ENCODE results near the gene PDCD11.

The PDCD11 gene

DNA sequence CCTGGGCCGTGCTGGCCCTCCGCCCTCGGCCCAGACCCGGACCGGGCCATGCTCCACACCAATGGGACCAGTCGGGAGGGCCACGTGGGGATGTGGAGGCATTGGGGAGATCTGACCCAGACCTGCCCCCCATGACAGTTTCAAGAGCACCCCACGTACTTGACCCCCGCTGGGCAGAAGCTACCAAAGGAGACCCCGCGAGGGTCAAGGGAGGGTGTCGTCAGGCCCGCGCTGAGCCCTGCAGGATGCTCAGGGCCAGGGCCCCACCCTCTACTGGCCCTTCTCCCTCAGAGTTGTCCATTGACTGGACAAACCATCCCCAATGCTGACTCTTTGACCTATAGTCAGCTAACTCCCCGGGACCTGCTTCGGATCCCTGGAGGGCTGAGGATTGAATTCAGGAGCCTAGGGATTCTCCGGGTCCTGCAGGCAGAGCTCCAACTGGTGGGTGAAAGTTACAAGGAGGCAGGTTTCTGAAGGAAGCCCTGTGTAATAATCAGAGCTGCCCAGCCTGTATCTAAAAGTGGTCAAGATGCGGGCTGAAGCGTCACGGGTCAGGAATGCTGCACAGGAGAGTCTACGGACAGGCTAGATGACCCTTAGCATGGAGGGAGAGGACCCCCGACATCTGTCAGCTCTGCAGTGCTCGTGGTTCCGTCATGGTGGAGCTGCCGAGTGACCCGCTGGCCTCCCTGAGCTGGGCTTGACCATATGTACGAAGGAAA lies 56.2 kb downstream of the PDCD11 start:
- TF ChIP-seq, protein P1, sequence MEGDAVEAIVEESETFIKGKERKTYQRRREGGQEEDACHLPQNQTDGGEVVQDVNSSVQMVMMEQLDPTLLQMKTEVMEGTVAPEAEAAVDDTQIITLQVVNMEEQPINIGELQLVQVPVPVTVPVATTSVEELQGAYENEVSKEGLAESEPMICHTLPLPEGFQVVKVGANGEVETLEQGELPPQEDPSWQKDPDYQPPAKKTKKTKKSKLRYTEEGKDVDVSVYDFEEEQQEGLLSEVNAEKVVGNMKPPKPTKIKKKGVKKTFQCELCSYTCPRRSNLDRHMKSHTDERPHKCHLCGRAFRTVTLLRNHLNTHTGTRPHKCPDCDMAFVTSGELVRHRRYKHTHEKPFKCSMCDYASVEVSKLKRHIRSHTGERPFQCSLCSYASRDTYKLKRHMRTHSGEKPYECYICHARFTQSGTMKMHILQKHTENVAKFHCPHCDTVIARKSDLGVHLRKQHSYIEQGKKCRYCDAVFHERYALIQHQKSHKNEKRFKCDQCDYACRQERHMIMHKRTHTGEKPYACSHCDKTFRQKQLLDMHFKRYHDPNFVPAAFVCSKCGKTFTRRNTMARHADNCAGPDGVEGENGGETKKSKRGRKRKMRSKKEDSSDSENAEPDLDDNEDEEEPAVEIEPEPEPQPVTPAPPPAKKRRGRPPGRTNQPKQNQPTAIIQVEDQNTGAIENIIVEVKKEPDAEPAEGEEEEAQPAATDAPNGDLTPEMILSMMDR (IDR thresholded peaks at IDR 0.05; ENCODE audit: low read depth, low read length) = no peak
- DNase-seq (ENCODE audit: low read depth, low spot score) = no peak
- no peak overlapping the region for H3K4me3 ChIP-seq (ENCODE audit: low read depth, low read length)
- in situ Hi-C loops (cut with HindIII; ENCODE audit: low sequenced_read_pairs) = no loop called here

DNA sequence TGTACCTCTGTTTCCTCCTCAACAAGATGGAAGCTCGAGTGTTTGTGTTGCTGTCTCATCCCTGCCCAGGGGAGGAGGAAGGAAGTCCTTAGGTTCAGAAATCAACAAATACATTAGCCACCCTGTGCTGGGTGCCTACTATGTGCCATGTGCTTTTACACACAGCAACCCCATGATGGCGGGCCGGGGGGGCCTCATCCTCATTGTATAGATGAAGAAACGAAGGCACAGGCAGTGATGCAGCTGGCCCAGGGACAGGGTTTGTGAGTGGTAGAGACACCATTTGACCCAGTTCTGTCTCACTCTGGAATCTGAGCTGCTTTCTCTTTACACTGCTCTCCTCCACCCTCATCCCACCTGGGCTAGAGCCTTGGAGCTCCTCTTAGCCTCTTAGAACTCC lies 57.6 kb downstream of the PDCD11 start:
- in situ Hi-C loops (cut with HindIII; ENCODE audit: low sequenced_read_pairs) = no loop called here
- DNase-seq (ENCODE audit: low read depth, low spot score) = no peak
- no peak overlapping the region for H3K4me3 ChIP-seq (ENCODE audit: low read depth, low read length)
- TF ChIP-seq, protein P1 (IDR thresholded peaks at IDR 0.05; ENCODE audit: low read depth, low read length) = no peak

DNA sequence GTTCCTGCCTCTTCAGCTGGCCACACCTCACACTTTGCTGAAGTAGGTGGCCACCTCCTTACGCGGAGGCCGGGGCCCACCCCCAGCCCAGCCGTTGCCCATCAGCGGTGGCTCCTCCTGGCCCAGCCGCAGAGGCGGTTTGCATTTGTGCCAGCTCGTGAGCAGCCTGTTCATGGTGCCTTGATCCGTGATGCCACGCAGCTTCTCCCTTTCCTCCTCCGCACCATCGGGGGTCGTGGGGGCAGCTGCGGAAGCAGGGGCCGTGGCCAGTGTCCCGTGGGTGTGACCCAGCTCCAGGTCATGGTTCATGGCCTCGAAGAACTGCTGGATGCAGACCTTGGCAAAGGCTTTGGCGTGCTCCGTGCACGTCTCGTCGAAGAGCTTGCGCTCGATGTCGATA lies 58.8 kb downstream of the PDCD11 start:
- no peak overlapping the region for H3K4me3 ChIP-seq (ENCODE audit: low read depth, low read length)
- DNase-seq (ENCODE audit: low read depth, low spot score) = no peak
- TF ChIP-seq, protein P1 (IDR thresholded peaks at IDR 0.05; ENCODE audit: low read depth, low read length) = no peak
- in situ Hi-C loops (cut with HindIII; ENCODE audit: low sequenced_read_pairs) = no loop called here

DNA sequence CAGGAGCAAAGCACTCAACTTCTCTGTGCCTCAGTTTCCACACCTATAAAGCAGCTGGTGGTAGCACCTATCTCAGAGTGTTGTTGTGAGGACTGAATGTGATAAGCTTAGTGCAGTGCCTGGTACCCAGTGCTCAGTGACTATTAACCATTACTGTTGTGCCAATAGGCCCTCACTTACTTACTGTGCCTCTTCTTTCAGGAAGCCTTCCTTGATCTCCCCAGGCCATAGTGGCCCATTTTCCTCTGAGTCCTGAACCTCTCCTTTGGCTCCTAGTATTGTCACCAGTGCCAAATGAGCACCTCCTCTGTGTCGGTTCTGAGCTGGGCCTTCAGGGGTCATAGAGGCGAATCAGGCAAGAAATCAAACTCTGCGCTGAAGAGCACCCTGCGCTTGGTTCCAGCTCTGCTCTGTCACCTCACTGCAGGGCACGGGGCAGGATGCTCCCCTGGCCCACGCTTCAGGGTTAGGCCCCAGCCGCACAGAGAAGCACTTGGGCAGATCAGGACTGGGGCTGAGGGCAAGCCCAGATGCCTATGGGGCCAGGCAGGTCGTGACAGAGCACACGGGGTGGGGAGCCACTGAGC lies 59.7 kb downstream of the PDCD11 start:
- in situ Hi-C loops (cut with HindIII; ENCODE audit: low sequenced_read_pairs) = no loop called here
- TF ChIP-seq, protein P1 (IDR thresholded peaks at IDR 0.05; ENCODE audit: low read depth, low read length) = no peak
- DNase-seq (ENCODE audit: low read depth, low spot score) = no peak
- no peak overlapping the region for H3K4me3 ChIP-seq (ENCODE audit: low read depth, low read length)

DNA sequence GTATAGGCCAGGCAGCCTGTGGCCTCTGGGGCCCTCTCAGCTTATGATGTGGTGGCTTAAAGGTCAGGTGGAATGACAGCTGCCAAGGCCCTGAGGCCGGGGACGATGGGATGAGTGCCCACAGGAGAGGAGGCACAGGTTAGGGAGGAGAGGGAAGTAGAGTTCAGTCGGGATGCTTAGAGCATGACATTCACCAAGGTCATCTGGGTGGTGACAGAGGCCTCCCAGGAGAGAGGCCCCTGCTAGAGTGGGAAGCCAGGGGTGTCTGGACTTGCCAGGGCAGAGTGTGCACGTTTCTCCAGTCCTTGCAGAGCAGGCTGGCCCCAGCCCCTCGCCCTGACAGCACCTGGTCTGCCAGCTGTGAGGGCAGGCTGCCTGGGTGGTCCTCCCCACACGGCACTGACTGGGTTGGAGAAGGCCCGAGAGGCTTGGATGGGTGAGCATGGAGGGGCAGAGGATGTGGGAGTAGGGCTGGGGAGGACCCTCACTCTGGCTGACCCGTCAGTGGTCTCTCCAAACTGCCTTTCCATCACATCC lies 60.8 kb downstream of the PDCD11 start:
- in situ Hi-C loops (cut with HindIII; ENCODE audit: low sequenced_read_pairs) = no loop called here
- no peak overlapping the region for H3K4me3 ChIP-seq (ENCODE audit: low read depth, low read length)
- no peak for DNase-seq (ENCODE audit: low read depth, low spot score)
- TF ChIP-seq, protein P1 (IDR thresholded peaks at IDR 0.05; ENCODE audit: low read depth, low read length) = no peak

DNA sequence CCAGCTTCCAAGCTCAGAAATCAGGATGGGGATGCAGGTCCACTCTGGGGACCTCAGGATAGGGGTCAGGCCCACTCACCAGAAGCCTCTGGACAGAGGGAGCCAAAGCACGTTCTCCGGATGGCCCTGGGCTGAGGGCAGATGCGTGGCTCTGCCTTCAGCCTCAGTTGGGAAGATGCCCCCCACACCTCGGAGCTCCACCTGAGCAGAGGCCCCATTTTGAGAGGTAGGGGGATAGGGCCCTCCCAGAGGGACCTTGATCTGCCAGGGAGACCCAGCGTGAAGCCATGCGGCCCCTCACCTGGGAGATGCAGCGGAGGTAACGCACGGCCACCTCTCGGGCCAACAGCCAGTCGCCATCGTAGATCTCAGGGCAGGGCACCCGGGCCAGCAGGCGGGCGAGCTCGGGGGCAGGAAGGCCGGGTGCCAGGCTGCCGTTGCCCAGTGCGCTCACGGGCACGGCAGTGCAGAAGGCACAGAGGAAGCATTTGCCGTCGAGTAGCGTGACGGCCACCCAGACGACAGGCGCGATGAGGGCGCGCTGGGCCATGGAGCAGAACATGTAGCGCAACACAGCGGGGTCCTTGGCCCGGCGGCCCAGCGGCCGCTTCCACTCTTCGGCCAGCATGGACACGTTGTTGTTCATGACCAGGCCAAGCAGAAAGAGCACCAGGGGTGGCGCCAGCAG lies 61.6 kb downstream of the PDCD11 start:
- in situ Hi-C loops (cut with HindIII; ENCODE audit: low sequenced_read_pairs) = no loop called here
- no peak for DNase-seq (ENCODE audit: low read depth, low spot score)
- no peak overlapping the region for H3K4me3 ChIP-seq (ENCODE audit: low read depth, low read length)
- TF ChIP-seq, protein P1 (IDR thresholded peaks at IDR 0.05; ENCODE audit: low read depth, low read length) = no peak

All from astrocyte of the spinal cord (primary cell).